Endothelial cell of umbilical vein (primary cell): ENCODE results near the gene CNTN2. TPM values are rescaled to one million over a fixed set of nuclear protein-coding genes. Genes with fewer than 3 reads are reported as not detected.

Source experiments
- BruUV-seq: library from RNA; stranded (reverse); fragments of 400-500 nt; replicated peaks from 2 replicates; lab custom pipeline; 2021; lab: Mats Ljungman, UMichigan
- CTCF ChIA-PET: fragments of 300-600, 350-600 bp; sonication (Branson Sonifier 250); formaldehyde crosslinking; loops from one replicate; lab custom pipeline; 2021; ENCODE audit warnings: antibody characterized with exemption, inconsistent platforms; lab: Charles Lee
- POLR2A ChIA-PET: fragments of 300-600, 350-600 bp; sonication (Branson Sonifier 250); formaldehyde crosslinking; loops from one replicate; lab custom pipeline; 2021; ENCODE audit warnings: antibody characterized with exemption, inconsistent platforms; lab: Charles Lee
- DNase-seq: peaks from one replicate; pipeline ENCODE4 v3.0.0-alpha.2; 2011; ENCODE audit warnings: low read depth, low spot score
- FAIRE-seq: peaks from 2 replicates; lab custom pipeline; 2011; peaks lifted over from hg19 to GRCh38; lab: Jason Lieb, UNC
- H2AFZ ChIP-seq: 2 replicates; pipeline ENCODE4 v1.6.0; 2012; ENCODE audit warnings: low read depth, low read length, control low read depth, inconsistent platforms
- H3K27ac ChIP-seq: 2 replicates; pipeline ENCODE4 v1.5.1; 2011; ENCODE audit warnings: low read depth, mild to moderate bottlenecking, control low read depth, low read length, moderate library complexity; ENCODE audit not compliant: insufficient read depth
- H3K27me3 ChIP-seq, 2 experiments: 2 replicates each; pipeline versions ENCODE4 v1.6.0 to v1.6.1; 2011; ENCODE audit warnings: low read length in 2 of 2, mixed read lengths in 1 of 2; ENCODE audit not compliant: control insufficient read depth in 2 of 2, insufficient read depth in 2 of 2
- H3K36me3 ChIP-seq, 2 experiments: 2 replicates in 1 of 2; 3 replicates in 1 of 2; pipeline ENCODE4 v1.5.1; 2011; ENCODE audit warnings: low read length in 2 of 2, mild to moderate bottlenecking in 1 of 2, moderate library complexity in 1 of 2; ENCODE audit not compliant: control insufficient read depth in 2 of 2, insufficient read depth in 2 of 2; ENCODE audit errors: extremely low read depth in 1 of 2
- H3K4me1 ChIP-seq: 3 replicates; pipeline ENCODE4 v1.5.1; 2011; ENCODE audit warnings: mild to moderate bottlenecking, low read length; ENCODE audit not compliant: control insufficient read depth, insufficient read depth; ENCODE audit errors: extremely low read depth
- H3K4me2 ChIP-seq: 2 replicates; pipeline ENCODE4 v1.6.1; 2011; ENCODE audit warnings: low read length, control low read depth, mixed read lengths; ENCODE audit not compliant: insufficient read depth
- H3K4me3 ChIP-seq, 3 experiments: fragments of 200-600 bp in 1 of 3; sonication (generic), shearing (Covaris generic) in 1 of 3; replicated peaks in 1 of 3; 2 replicates each; pipeline ENCODE4 v1.5.1; 2011 to 2016; ENCODE audit warnings: control low read depth in 3 of 3, low read length in 3 of 3, mild to moderate bottlenecking in 2 of 3, inconsistent platforms in 1 of 3, low read depth in 1 of 3, moderate library complexity in 1 of 3; ENCODE audit not compliant: insufficient read depth in 1 of 3
- H3K79me2 ChIP-seq: 2 replicates; pipeline ENCODE4 v1.6.0; 2012; ENCODE audit warnings: low read length, inconsistent platforms; ENCODE audit not compliant: control insufficient read depth, insufficient read depth
- H3K9ac ChIP-seq: replicated peaks from 2 replicates; pipeline ENCODE3; 2011; ENCODE audit warnings: low read length, control low read depth; ENCODE audit not compliant: insufficient read depth; ENCODE audit errors: extremely low read depth
- H3K9me1 ChIP-seq: replicated peaks from 3 replicates; pipeline ENCODE4 v1.6.0; 2011; ENCODE audit warnings: mild to moderate bottlenecking, low read length; ENCODE audit not compliant: control insufficient read depth, insufficient read depth; ENCODE audit errors: extremely low read depth
- H3K9me3 ChIP-seq: replicated peaks from 2 replicates; pipeline ENCODE4 v1.5.1; 2012; ENCODE audit warnings: low read length, inconsistent platforms; ENCODE audit not compliant: control insufficient read depth, insufficient read depth
- H4K20me1 ChIP-seq: replicated peaks from 2 replicates; pipeline ENCODE3; 2011; ENCODE audit warnings: mild to moderate bottlenecking, low read length; ENCODE audit not compliant: control insufficient read depth, insufficient read depth; ENCODE audit errors: extremely low read depth
- GATA2 ChIP-seq: IDR thresholded peaks from 2 replicates; pipeline ENCODE4 v1.7.0; 2011; ENCODE audit warnings: low read depth, mild to moderate bottlenecking, moderate library complexity, mixed read lengths, low read length; ENCODE audit not compliant: insufficient read length, insufficient read depth
- JUN ChIP-seq: IDR thresholded peaks from 2 replicates; pipeline ENCODE4 v1.6.1; 2011; ENCODE audit warnings: borderline replicate concordance, low read depth; ENCODE audit not compliant: insufficient read length, insufficient read depth
- dilution Hi-C: fragments of 300-500 bp; cut with MboI; formaldehyde crosslinking; loops from one replicate; pipeline ENCODE4 v1.15.0; 2019; ENCODE audit warnings: low sequenced_read_pairs; ENCODE audit not compliant: extremely low pct_ligation_motif_present
- intact Hi-C: fragments of 100-400 bp; cut with micrococcal nuclease; formaldehyde crosslinking; loops from one replicate; pipeline ENCODE4 v1.10.0; 2022
- polyA plus RNA-seq, 4 experiments: library from polyadenylated mRNA; depleted of rRNA in 3 of 4; stranded (reverse) in 3 of 4; unstranded in 1 of 4; fragments of >200 nt; gene quantifications; 2 replicates each; pipeline versions ENCODE4 v1.2.1 to v1.2.3, GENCODE V29; 2011 to 2012; ENCODE audit warnings: missing spikeins in 1 of 4
- total RNA-seq: library from RNA; stranded (reverse); gene quantifications from 2 replicates; pipeline ENCODE4 v1.2.3, GENCODE V29; 2021

Gene CNTN2
- total and polyA plus RNA-seq, 2 donors (not counting 3 experiments of a cell fraction or from before 2014, with no cell fraction given), result not detected

DNA sequence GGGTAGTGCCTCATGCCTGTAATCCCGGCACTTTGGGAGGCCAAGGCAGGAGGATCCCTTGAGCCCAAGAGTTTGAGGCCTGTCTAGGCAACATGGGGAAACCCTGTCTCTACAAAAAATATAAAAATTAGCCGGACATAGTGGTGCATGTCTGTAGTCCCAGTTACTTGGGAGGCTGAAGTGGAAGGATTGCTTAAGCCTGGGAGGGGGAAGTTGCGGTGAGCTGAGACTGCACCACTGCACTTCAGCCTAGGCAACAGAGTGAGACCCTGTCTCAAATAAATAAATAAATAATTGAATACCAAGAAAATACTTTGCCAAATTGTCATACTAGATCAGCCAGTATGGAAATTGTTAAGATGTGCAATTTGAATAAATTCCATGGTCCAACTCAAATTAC is 84.6 kb downstream of the CNTN2 start:
- H3K9me1 ChIP-seq, result no peaks in the 10 kb centered on the region
- no peaks in the 10 kb centered on the region for H3K9me3 ChIP-seq
- H3K4me3 ChIP-seq, result no peak overlapping the region
- no peak for FAIRE-seq
- intact Hi-C loops (no loop called here), dilution Hi-C loops (no loop called here)
- no peak overlapping the region for H3K9ac ChIP-seq
- H3K79me2 ChIP-seq, result no peaks in the 10 kb centered on the region
- no peaks in the 10 kb centered on the region for H3K36me3 ChIP-seq
- POLR2A ChIA-PET, result no interaction called here
- CTCF ChIA-PET, result interaction anchor here (1.4 kb wide), 1 partner anchor 14 kb away, joined by 3 read pairs; no protein-coding TSS in a partner anchor
- TF ChIP-seq JUN (no peak), GATA2 (no peak)
- no peak overlapping the region for H3K27ac ChIP-seq
- no peaks in the 10 kb centered on the region for H3K27me3 ChIP-seq
- no peak overlapping the region for H2AFZ ChIP-seq
- BruUV-seq, result no TSS peak
- no peak overlapping the region for H3K4me2 ChIP-seq
- peaks cover 3% of the 10 kb centered on the region for H3K4me1 ChIP-seq
- no peaks in the 10 kb centered on the region for H4K20me1 ChIP-seq
- DNase-seq, result no peak

Other genes starting within 250 kb of the CNTN2 start
- not detected in 2 replicates for gene NFASC, start 172.3 kb upstream of the CNTN2 start, total RNA-seq
- not detected in 2 replicates for gene NFASC, start 172.3 kb upstream of the CNTN2 start, polyA plus RNA-seq
- 2.9 TPM in 2 replicates for gene TMEM81, start 41.2 kb downstream of the CNTN2 start, total RNA-seq
- gene TMEM81, start 41.2 kb downstream of the CNTN2 start, polyA plus RNA-seq, result 1.2 and 1.5 TPM in 2 replicates
- gene RBBP5, start 78.8 kb downstream of the CNTN2 start, total RNA-seq, result 14.2 and 15.6 TPM in 2 replicates
- gene RBBP5, start 78.8 kb downstream of the CNTN2 start, polyA plus RNA-seq, result 4.5 and 5.8 TPM in 2 replicates
- gene DSTYK, start 168.5 kb downstream of the CNTN2 start, total RNA-seq, result 8.1 and 8.7 TPM in 2 replicates
- 2.8 and 3.6 TPM in 2 replicates for gene DSTYK, start 168.5 kb downstream of the CNTN2 start, polyA plus RNA-seq
- gene TMCC2, start 184.7 kb downstream of the CNTN2 start, total RNA-seq, result 2.0 and 2.1 TPM in 2 replicates
- gene TMCC2, start 184.7 kb downstream of the CNTN2 start, polyA plus RNA-seq, result 2.0 TPM in 2 replicates